ENCODE data around the gene TLR5.
A peak's percentile ranks its signal among the peaks of the same experiment; 100 is the strongest.

TLR5 gene

GRCh38 chr1:223142795-223143536 lies at the start of gene TLR5:
TLR5 (minus strand) TSS chr1:223143248; CDS start chr1:223113031, 30,217 bp downstream.
- TF ChIP-seq, protein P1, sequence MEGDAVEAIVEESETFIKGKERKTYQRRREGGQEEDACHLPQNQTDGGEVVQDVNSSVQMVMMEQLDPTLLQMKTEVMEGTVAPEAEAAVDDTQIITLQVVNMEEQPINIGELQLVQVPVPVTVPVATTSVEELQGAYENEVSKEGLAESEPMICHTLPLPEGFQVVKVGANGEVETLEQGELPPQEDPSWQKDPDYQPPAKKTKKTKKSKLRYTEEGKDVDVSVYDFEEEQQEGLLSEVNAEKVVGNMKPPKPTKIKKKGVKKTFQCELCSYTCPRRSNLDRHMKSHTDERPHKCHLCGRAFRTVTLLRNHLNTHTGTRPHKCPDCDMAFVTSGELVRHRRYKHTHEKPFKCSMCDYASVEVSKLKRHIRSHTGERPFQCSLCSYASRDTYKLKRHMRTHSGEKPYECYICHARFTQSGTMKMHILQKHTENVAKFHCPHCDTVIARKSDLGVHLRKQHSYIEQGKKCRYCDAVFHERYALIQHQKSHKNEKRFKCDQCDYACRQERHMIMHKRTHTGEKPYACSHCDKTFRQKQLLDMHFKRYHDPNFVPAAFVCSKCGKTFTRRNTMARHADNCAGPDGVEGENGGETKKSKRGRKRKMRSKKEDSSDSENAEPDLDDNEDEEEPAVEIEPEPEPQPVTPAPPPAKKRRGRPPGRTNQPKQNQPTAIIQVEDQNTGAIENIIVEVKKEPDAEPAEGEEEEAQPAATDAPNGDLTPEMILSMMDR (IDR thresholded peaks at IDR 0.05; ENCODE audit: insufficient read depth, low read depth, low read length, missing control alignments), result peak; percentile 64
- peak; percentile 78 for DNase-seq (ENCODE audit: low read depth)
- peak within 1 kb of the TSS; percentile 49 for H3K4me3 ChIP-seq (ENCODE audit: low read length)

GRCh38 chr1:223189903-223190724 lies 47.1 kb upstream of the TLR5 start:
- TF ChIP-seq, protein P1 (IDR thresholded peaks at IDR 0.05; ENCODE audit: insufficient read depth, low read depth, low read length, missing control alignments), result no peak
- DNase-seq (ENCODE audit: low read depth), result peak; percentile 62
- H3K4me3 ChIP-seq (ENCODE audit: low read length), result no peak overlapping the region

DNA sequence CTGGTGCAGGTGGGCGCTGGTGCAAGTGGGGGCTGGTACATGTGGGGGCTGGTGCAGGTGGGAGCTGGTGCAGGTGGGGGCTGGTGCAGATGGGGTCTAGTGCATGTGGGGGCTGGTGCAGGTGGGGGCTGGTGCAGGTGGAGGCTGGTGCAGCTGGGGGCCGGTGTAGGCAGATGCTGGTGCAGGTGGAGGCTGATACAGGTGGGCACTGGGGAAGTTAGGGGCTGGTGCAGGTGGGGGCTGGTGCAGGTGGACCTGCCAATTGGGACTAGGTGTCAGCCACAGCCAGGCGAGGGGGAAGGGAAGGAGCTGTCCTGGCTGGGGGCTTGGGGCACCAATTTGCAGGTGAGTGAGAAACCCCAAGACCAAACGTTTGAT lies 46.5 kb upstream of the TLR5 start:
- TF ChIP-seq, protein P1 (IDR thresholded peaks at IDR 0.05; ENCODE audit: insufficient read depth, low read depth, low read length, missing control alignments), result no peak
- H3K4me3 ChIP-seq (ENCODE audit: low read length), result no peak overlapping the region
- DNase-seq (ENCODE audit: low read depth), result no peak

- no peak overlapping the region for H3K4me3 ChIP-seq (ENCODE audit: low read length)
- TF ChIP-seq, protein P1 (IDR thresholded peaks at IDR 0.05; ENCODE audit: insufficient read depth, low read depth, low read length, missing control alignments), result no peak
- no peak for DNase-seq (ENCODE audit: low read depth)
These were observed 45.7 kb upstream of the TLR5 start for GRCh38 chr1:223188618-223189356.

DNA sequence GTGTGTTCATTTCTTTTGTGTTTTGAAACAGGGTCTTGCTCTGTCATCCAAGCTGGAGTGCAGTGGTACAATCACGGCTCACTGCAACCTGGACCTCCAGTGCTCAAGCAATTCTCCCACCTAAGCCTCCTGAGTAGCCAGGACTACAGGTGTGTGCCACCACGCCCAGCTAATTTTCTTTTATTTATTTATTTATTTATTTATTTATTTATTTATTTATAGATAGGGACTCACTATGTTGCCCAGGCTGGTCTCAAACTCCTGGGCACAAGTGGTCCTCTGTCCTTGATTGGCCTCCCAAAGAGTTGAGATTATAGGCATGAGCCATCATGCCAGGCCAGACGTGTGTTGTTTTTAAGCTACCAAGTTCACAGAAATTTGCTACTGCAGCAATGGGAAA lies 43.8 kb upstream of the TLR5 start:
- no peak overlapping the region for H3K4me3 ChIP-seq (ENCODE audit: low read length)
- DNase-seq (ENCODE audit: low read depth), result no peak
- TF ChIP-seq, protein P1 (IDR thresholded peaks at IDR 0.05; ENCODE audit: insufficient read depth, low read depth, low read length, missing control alignments), result no peak

DNA sequence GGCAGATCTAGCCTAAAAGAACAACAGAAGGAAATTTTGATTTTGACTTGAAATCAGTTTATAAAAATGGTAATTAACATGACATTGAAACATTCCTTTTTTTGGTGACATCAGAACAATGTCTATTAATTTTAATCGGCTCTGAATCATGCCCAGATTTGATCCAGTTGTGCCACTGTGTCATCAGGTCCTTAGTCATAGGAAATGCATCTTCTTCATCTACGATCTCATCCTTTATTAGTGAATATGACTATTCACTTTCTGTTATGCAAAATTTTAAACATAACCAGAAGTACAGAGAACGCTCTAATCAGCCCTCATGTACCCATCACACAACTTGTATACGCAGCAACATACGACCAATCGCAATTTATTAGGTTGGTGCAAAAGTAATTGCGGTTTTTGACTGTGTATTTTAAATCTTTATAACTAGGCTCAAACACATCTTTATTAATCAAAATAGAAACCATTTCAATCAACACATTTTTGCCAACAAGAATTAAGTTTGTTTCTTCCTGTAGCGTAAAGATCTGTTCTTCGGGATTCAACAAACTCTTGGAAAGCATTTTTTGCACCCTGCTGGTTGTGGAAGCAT lies 40.3 kb upstream of the TLR5 start:
- DNase-seq (ENCODE audit: low read depth), result peak; percentile 66
- no peak overlapping the region for H3K4me3 ChIP-seq (ENCODE audit: low read length)
- TF ChIP-seq, protein P1 (IDR thresholded peaks at IDR 0.05; ENCODE audit: insufficient read depth, low read depth, low read length, missing control alignments), result no peak
